GM19324 (cell line): ENCODE measurements around the gene CYP39A1.
"Not testable (repeated sequence)": the region's sequence is repeated elsewhere in the genome, so short reads cannot be mapped to it uniquely, and the experiment has no call there.

Source experiments
- ATAC-seq: cut with Tn5 transposase; IDR thresholded peaks from one replicate; pipeline ENCODE4 v1.9.1; 2021; ENCODE audit warnings: mild to moderate bottlenecking, moderate library complexity; ENCODE audit not compliant: unreplicated experiment, low FRiP score

The CYP39A1 gene

DNA sequence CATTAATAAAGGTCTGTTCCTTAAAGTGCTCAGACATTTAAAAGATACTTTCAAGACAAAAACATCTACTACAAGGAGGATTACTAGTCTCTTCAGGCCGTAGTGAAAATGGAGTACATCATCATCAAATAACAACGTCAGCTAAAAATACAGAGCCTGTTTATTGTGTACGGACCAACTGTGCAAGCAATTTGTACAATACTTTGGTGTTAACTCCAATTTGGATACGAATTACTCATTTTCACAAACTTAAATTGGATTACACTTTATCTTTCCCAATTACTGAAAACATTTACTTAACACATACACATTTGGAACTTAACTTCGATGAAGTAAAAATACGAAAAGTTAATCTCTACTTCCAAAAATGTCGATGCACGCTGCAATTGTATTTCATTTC, 802 bp downstream of the CYP39A1 start:
- no peak for ATAC-seq

DNA sequence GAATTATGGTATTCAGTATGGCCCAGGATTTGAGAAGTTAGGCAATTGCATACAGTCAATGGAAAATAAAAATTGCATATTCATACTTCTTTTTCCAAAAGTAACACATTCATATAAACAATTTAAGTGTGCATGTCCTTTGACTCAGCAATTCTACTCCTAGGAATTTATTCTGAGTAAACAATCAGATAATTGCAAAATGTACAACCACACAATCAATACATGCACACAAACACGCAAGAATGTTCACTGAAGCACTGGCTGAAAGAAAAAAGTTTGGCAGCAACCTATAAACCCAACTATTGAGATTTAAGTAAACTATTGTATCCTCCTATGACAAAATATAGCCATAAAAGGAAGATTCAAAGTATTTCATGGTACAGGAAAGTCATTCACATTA, 1.6 kb downstream of the CYP39A1 start:
- ATAC-seq: no peak

DNA sequence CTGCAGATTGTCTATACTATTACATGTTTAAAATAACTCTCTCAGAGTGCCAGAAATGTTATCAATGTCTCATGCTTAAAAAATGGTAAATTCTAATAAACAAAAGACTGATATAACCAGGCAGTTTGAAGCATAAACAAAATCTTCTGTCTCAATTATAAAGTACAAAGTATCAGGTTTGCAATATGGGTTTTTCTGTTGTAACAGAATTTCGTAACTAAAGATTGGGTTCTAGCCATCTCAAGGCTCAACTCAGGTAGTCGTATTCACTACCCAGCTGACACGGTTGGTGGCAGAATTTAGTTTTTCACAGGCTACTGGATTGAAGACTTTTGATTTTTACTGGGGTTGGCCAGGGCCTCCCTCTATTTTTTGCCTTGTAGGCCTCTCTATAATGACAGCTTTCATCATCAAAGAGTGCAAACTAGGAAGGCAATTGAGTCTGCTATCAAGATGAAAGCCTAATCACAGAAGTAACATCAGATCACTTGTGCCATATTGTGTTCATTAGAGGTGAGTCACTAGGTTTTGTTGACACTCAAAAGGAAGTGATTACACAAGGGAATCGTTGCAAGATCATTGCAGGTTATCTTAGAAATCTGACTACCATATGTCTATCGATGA, 3.6 kb downstream of the CYP39A1 start:
- no peak for ATAC-seq

DNA sequence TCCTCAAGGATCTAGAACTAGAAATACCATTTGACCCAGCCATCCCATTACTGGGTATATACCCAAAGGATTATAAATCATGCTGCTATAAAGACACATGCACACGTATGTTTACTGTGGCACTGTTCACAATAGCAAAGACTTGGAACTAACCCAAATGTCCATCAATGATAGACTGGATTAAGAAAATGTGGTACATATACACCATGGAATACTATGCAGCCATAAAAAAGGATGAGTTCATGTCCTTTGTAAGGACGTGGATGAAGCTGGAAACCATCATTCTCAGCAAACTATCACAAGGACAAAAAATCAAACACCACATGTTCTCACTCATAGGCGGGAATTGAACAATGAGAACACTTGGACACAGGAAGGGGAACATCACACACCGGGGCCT, 4.5 kb downstream of the CYP39A1 start:
- ATAC-seq: not testable (repeated sequence)

DNA sequence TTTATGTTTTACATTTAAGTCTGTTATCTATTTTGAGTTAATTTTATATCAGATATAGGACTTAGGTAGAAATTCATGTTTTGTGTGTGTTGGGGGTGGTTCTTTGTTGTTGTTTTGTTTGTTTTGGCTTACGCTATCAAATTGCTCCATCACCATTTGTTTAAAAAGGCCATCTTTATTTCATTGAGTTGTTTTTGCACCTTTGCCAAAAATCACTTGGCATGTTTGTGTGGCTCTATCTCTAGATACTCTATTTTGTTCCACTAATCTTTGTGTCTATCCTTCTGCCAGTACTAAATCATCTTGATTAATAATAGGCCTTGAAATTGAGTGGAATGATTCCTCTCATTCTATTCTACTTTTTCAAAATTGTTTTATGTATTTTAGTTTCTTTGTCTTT, 7.4 kb downstream of the CYP39A1 start:
- ATAC-seq: no peak

DNA sequence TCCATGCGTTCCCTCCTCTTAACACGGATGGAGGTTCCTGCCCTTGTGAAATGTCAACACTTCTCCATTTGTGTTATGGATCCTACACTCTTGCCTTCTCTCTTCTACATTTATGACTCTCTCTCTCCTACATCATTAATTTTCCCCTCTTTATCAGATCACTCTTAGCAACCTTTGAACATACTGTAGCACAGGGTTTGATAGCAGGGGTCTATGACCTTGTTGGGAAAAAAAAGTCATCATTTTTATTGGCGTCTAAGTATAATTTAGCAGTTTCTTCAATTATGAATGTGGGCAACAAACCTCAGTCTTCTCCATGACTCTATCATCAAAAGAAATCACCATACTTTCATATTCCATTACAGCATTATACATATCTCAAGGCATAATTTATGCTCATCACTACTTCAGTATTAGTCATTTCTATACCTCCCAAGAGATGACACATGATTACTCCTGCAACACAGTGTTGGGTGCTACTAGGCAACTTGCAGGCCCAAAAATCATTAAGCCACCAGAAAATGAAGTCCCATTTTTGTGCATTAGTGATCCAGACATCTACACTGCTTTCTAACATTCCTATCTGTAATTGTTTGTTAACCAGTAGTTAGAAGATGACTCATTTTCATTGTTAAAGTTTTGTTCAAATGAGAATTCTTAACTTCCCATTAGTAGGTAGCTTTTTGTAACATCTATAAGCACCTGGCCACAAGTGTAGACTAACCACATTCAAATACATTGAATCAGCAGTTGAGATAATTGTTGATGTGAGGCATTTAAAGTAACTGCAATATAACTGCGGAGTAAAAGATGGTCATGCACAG, 9.5 kb downstream of the CYP39A1 start:
- no peak for ATAC-seq

DNA sequence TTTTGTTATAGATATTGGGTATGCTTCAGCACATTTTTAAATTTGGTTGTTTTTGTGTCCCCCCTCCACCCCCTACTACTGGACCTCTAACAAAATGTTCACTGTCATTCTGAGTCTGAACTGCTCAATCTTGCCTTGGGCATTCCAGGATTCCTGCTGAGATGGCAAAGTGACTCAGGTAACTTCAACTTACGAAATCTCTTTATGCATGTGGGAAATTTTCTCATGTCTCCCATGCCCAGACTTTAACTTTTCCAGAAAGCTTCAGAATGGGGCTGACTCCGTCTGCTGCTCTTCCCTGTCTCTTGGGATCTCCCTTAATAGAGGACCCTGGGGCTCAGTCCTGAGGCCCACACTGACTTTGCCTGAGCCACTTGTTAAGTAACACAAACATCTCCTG, 14.0 kb downstream of the CYP39A1 start:
- no peak for ATAC-seq

DNA sequence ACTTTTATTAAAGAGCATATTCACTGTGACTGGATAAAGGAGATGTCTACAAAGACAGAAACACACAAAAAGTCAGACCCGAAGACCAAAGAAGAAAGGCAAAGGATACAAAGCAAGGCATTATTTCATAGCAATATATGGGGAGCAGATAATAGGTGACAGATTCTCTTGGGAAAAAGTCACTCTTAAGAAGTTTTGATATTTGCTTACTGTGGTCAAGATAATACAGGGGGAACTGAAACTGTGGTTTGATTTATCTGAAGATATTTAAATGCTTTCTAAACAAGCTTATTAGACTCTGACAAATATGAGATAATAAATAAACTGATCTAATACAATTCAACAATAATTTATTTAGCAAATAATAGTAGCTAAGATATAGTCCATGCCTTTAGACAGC, 14.7 kb downstream of the CYP39A1 start:
- no peak for ATAC-seq

DNA sequence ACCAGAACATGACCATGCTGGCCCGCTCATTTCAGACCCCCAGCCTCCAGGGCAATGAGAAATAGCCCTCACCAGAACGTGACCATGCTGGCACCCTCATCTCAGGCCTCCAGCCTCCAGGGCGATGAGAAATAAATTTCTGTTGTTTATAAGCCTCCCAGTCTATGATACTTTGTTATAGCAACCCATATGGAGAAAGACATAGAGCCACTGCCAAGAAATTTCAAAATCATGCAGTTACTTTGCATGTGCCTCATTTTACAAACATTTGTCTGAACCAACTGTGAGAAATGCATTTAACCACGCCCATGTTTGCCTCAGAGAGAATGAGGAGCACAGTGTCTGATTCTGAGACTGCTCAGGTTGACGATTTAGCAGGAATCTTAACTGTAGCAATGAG, 15.5 kb downstream of the CYP39A1 start:
- no peak for ATAC-seq

DNA sequence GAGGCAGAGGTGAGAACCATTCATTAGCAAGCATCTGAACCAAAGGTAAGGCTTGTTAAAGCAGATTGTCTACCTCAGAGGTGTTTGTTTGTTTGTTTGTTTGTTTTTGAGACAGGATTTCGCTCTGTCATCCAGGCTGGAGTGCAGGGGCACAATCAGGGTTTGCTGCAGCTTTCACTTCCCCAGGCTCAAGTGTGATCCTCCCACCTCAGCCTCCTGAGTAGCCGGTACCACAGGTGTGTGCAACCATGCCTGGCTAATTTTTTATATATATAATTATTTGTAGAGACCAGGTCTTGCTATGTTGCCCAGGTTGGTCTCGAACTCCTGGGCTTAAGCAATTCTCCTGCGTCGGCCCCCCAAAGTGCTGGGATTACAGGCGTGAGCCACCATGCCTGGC, 17.2 kb downstream of the CYP39A1 start:
- ATAC-seq: no peak

DNA sequence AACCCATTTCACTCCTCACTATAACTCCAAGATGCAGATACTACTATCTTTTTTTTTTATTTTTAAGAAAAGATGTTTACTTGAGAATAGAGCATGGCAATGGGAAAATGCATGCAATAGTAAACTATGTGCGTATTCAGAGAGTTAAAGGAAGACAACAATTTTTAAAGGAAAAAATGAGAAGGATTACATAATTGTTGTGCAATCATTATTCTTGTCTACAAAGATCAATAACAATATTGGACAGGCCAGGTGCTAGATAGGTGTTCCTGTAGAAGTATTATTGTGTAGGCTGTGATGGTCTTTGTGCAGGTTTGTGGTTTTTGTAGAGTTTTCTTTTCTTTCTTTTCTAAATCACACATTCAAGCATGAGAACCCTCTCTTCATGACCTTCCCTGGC, 20.6 kb downstream of the CYP39A1 start:
- ATAC-seq: no peak

DNA sequence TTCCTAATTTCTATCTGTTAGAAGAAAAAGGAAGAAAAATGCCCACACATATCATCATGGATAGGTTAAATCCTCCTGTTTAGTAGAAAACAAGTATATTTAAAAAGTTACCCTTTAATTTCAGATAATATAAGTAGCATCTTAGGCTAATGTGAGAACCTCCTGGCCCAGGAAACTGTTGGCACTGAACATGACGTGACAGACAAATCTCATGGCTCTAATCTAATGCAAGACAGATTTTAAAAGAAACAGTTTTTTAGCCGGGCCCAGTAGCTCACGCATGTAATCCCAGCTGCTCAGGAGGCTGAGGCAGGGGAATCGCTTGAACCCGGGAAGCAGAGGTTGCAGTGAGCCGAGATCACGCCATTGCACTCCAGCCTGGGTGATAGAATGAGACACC, 22.9 kb downstream of the CYP39A1 start:
- no peak for ATAC-seq

DNA sequence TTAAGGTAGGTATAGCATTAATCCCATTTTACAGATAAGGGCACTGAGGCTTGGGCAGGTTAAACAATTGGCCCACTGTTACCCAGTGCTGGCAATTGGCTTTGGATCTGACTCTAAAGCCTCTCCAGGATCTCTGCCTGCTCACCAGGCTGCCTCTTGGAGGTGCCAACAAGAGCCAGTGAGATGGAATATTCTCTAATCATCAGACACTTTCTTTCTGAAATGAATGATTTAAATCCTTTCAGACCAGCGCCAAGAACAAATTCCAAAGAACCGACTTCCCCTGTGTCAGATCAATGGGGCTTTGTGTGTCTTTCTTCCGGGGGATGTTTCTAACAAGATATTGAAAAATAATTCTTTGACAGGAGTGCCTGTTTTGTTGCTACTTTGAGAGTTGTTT, 23.6 kb downstream of the CYP39A1 start:
- ATAC-seq: no peak

DNA sequence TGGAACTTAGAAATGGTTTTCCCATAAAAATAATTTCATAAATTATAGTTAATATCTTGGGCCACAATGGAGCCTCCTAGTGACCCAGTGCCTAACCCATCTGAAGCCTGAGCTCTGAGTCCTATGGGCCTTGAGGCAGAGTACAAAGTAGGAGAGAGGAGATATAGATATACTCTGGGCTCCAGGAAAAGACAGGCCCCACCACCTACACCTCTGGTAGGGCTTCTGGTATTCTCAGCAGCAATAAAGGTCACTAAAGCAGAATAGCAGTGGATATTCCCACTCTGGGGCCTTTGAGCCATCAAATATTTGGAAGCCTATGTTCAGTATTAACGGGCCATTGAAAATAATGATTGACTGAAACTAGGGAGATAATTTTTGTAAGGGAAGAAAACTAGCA, 24.1 kb downstream of the CYP39A1 start:
- ATAC-seq: no peak

DNA sequence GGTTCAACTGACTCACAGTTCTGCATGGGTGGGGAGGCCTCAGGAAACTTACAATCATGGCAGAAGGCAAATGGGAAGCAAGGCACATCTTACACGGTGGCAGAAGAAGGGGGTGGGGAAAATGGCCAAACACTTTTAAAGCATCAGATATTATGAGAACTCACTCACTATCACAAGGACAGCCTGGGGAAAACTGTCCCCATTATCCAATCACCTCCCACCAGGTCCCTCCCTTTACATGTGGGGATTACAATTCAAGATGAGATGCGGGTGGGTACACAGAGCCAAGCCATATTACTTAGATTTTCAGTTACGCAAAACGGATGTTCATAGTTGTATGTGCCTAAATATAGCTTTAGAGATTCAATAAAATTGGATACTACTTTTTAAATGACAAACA, 25.6 kb downstream of the CYP39A1 start:
- no peak for ATAC-seq

DNA sequence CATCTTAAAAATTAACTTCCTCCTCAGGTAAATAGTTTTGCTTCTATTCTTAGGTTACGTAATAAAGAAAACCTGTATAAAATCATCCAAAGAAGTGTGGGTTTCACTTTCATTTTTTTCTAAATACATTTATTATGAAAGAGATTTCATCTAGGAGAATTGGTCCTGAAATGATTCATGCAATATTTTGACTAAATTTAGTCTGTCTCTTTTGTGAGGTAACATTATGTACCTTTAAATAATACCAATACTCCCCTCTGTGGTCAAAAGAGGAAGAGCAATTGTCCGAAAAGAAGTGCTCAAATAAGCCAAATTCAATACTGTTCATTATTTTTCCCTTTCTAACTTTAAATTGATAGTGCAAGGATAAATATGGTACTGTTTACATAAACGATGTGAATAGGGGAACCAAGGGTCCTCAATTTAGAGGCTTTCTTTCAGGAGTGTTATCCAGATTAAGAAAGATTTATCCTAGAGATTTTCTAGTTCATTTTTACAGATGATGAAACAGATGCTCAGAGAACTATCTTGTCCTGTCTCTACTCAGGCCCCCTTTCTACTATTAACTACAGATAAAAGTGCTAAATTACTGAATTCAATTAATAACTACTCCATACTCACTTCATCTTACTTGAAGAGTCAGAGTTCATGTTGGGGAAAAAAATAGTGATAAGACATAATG, 26.2 kb downstream of the CYP39A1 start:
- no peak for ATAC-seq

DNA sequence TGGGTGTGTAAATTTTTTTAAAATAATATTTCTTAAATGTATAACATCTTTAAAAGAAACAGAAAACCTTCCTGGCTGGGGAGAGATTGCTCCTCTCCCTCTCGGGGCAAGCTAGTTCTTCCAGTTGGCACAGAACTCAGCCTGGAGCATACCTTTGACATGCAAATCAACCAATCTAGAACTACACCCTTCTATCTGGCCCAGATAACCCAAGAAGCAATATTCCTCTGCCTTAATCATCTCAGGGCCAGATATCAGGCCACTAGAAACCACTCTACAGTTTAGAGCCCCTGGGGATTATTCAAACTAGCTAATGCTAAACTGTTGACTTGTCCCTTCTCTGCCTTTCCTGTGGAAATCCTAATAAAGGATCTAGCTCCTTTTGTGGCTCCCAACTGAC, 33.9 kb downstream of the CYP39A1 start:
- no peak for ATAC-seq

DNA sequence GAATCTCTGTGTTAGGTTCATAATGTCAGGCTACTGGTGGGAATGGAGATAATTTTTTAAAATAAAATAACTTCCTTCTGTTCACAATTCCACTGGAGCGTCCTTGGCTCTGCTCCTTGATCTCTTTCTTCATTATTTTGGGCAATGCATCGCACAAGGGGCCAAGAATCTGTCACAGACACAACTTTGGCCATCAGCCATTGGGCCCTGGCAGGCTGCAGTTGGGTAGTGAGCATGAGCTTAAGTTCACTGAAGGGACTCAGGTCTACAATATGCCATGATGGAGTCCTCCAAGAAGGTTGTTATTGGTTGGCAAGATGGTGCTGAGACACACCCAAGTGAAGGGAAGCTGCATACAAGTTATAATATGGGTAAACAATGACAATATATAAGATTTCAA, 40.0 kb downstream of the CYP39A1 start:
- no peak for ATAC-seq

DNA sequence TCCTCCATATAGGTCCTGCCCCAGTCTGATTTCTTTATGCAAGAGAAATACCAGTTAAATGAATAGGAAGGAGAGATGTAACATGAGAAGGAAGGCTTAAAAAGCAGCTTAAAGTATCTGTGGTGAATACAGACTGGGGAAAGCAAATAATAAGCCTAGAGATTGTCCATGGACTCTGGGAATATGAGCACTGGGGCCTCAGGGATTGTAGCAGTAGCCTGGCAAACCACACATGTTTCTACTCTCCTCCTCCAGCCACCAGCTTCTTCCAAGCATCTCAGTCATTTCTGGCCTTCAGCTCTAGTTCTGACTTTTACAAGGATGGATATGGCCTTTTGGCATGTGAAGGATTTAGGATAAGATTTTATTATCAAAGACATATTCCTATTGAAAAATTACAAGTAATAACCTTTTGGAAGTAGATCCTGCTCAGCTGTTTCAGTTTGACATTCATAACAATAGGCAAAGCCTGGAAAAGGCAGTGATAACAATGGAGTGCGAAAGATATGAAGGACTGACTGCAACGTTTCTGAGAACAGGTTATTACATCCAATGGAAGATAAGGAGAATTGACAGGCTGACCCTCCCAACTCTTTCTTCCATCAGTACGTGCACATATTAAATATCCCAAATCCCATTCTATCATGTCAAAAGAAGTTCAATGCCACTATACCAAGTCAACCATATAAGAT, 41.6 kb downstream of the CYP39A1 start:
- no peak for ATAC-seq

DNA sequence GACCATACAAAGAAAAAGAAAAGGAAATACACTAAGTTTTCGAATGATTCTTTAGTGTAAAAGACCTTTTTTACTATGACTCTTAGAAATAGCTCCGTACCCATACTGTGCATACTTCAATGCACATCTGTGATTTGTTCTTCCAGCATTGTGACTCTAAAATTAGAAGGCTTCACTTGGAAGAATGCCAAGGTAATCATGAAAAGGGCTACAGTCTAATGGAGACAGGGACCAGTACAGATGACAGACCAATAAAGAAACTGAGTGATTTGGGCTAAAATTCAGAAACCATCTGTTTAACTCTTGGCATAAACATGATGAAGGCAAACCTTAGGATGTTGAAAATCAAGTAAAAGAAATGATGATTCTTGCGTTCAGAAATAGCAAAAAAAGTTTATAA, 46.3 kb downstream of the CYP39A1 start:
- ATAC-seq: no peak

DNA sequence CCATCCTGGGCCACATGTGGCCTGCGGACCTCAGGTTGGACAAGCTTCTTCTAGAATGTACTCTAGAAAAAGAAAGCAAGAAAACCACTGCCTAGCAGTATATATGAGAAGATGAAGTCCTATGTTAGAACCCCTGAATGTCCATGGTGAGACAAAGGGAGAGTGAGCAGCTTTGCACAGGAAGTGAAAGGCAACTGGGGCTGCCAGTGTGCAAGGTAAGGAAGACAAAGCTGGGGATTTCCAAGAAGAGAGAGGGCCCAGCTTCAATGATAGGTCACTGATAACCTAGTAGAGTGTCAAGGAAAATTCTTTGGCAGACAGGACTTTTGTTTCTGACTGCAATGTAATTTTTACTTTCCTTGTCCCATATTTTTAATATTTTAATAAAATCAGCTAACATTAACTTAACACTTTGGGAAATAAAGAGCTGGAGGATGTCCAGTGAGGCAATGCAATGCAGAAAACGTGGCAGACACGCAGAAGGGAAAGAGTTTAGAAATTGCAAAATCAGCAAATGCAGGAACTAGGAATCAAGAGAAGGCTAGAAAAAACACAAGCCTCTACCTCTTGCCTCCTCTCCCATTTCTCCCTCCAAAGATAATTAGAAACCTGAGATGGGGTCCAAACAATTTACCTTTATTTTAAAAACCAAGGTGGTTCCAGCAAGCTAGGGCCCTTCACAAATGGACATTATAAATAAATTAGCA, 47.4 kb downstream of the CYP39A1 start:
- no peak for ATAC-seq
